ENCODE data around the gene HIP1R.

DNA sequence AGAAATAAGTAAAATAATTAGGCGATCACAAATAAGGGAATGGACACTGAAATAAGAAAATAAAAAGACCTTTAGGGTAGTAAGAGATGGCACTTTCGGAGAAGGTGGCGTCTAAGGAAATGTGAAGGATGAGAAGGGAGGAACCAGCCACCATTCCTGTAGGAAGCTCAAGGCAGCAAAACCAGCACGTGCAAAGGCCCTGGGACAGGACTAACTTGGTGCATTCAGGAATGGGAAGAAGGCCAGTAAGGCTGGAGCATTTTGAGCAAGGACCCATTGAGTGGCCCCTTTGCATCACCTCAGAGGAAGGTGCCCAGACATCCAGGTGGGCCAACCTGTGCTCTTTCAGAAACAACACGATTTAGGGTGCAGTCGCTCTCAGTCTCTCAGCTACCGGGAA, 61.4 kb downstream of the HIP1R start:
- TF ChIP-seq POLR2A (IDR thresholded peaks at IDR 0.05; ENCODE audit: low read length) (no peak), GATA1 (IDR thresholded peaks at IDR 0.05; ENCODE audit: low read depth, low read length) (no peak)

All from erythroblast (primary cell).